ENCODE data around the gene PPP1R12C. TPM values are rescaled to one million over a fixed set of nuclear protein-coding genes. Genes with fewer than 3 reads are reported as not detected.
A peak's percentile ranks its signal among the peaks of the same experiment; 100 is the strongest.

Gene PPP1R12C
- total RNA-seq, 1 experiment from 2014 or later = 136 TPM

DNA sequence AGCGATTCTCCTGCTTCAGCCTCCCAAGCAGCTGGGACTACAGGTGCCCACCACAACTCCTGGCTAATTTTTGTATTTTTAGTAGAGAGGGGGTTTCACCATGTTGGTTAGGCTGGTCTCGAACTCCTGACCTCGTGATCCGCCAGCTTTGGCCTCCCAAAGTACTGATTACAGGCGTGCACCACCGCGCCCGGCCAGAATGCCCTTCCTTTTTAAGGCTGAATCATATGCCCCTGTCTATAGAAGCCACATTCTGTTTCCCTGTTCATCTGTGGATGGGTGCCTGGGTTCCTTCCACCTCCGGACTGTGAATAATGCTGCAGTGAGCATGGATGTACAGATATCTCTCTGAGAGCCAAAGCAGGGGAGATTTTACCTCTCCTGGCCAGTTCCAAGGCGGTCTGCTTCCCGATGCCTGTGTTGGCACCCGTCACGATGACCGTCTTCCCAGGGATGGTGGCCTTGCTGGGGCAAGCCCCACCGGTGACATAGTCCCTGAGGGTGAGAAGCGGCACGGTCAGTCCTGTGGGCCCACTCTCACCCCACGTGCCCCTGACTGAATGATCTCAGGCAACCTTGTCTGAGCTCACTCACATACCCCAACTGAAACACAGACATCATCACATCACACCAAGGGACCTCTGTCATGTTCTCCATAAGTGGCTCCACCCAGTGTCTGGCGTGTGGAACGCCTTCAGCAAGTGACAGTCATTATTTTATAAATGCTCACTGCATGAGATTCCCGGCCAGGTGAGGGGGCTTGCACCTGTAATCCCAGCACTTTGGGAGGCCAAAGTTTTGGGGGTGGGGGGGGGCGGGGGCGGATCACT lies 58.4 kb downstream of the PPP1R12C start:
- peaks cover 38% of the 10 kb centered on the region for H3K79me2 ChIP-seq (ENCODE audit: low read length)
- H3K4me1 ChIP-seq (ENCODE audit: insufficient read depth, low read length) = peaks cover 12% of the 10 kb centered on the region
- DNase-seq (no peak), ATAC-seq (no peak)
- no peak overlapping the region for H3K9ac ChIP-seq (ENCODE audit: low read length)
- H3K4me3 ChIP-seq (ENCODE audit: low read length) = no peak overlapping the region
- no peak overlapping the region for H2AFZ ChIP-seq (ENCODE audit: low read length)
- intact Hi-C loops (cut with micrococcal nuclease) = no loop called here
- H3K27ac ChIP-seq (ENCODE audit: low read length) = no peak overlapping the region
- CTCF ChIA-PET = no interaction called here
- peaks cover 37% of the 10 kb centered on the region for H3K36me3 ChIP-seq (ENCODE audit: low read depth, low read length)
- H3K9me3 ChIP-seq (ENCODE audit: low read length) = no peaks in the 10 kb centered on the region
- no TSS peak for BruUV-seq (replicated peaks)
- no peaks in the 10 kb centered on the region for H3K27me3 ChIP-seq (ENCODE audit: low read length)
- POLR2A ChIA-PET (ENCODE audit: unreplicated experiment) = interaction anchor here (0.7 kb wide), 1 partner anchor 560 kb away, joined by 7 read pairs; no protein-coding TSS in a partner anchor
- no peak overlapping the region for H3K4me2 ChIP-seq (ENCODE audit: low read length)
- TF ChIP-seq EZH2 (IDR thresholded peaks at IDR 0.05; ENCODE audit: low read length, unreplicated experiment) = no peak
- TF ChIP-seq, protein P1, sequence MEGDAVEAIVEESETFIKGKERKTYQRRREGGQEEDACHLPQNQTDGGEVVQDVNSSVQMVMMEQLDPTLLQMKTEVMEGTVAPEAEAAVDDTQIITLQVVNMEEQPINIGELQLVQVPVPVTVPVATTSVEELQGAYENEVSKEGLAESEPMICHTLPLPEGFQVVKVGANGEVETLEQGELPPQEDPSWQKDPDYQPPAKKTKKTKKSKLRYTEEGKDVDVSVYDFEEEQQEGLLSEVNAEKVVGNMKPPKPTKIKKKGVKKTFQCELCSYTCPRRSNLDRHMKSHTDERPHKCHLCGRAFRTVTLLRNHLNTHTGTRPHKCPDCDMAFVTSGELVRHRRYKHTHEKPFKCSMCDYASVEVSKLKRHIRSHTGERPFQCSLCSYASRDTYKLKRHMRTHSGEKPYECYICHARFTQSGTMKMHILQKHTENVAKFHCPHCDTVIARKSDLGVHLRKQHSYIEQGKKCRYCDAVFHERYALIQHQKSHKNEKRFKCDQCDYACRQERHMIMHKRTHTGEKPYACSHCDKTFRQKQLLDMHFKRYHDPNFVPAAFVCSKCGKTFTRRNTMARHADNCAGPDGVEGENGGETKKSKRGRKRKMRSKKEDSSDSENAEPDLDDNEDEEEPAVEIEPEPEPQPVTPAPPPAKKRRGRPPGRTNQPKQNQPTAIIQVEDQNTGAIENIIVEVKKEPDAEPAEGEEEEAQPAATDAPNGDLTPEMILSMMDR (conservative IDR thresholded peaks at IDR 0.05; ENCODE audit: low read depth, low read length) = peak; percentile 28
- H3F3A ChIP-seq (ENCODE audit: low read length, unreplicated experiment) = no peaks in the 10 kb centered on the region
- no peaks in the 10 kb centered on the region for H3K9me2 ChIP-seq (replicated peaks; ENCODE audit: low read length)
- peaks cover 4% of the 10 kb centered on the region; the same call in 1 of the 2 replicates for H4K20me1 ChIP-seq (ENCODE audit: low read length)

DNA sequence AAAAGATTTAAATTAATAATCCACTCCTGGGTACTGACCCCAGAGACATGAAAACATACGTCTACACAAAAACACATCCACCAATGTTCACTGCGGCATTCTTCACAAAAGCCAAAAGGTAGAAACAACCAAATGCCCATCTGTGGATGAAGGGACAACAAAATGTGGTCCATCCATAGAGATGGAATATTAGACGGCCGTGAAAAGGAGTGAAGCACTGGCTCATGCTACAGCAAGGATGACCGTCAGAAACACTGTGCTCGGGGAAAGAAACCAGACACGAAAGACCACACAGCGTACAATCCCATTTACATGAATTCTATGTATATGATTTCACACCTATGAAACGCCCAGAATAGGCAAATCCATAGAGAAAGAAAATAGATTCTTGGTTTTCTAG lies 60.6 kb downstream of the PPP1R12C start:
- peaks cover 6% of the 10 kb centered on the region for H3K4me1 ChIP-seq (ENCODE audit: insufficient read depth, low read length)
- no peaks in the 10 kb centered on the region for H3K9me2 ChIP-seq (replicated peaks; ENCODE audit: low read length)
- no peaks in the 10 kb centered on the region for H3K27me3 ChIP-seq (ENCODE audit: low read length)
- DNase-seq = no peak
- POLR2A ChIA-PET (ENCODE audit: unreplicated experiment) = no interaction called here
- no peak overlapping the region for H3K4me2 ChIP-seq (ENCODE audit: low read length)
- no peak overlapping the region for H3K27ac ChIP-seq (ENCODE audit: low read length)
- BruUV-seq (replicated peaks) = no TSS peak
- no peak overlapping the region for H2AFZ ChIP-seq (ENCODE audit: low read length)
- H3F3A ChIP-seq (ENCODE audit: low read length, unreplicated experiment) = no peaks in the 10 kb centered on the region
- no peak for ATAC-seq
- no peak overlapping the region for H3K4me3 ChIP-seq (ENCODE audit: low read length)
- CTCF ChIA-PET = no interaction called here
- peaks cover 50% of the 10 kb centered on the region for H3K36me3 ChIP-seq (ENCODE audit: low read depth, low read length)
- H3K79me2 ChIP-seq (ENCODE audit: low read length) = peaks cover 32% of the 10 kb centered on the region
- H3K9ac ChIP-seq (ENCODE audit: low read length) = no peak overlapping the region
- intact Hi-C loops (cut with micrococcal nuclease) = no loop called here
- no peak for TF ChIP-seq EZH2phosphoT487 (IDR thresholded peaks at IDR 0.05; ENCODE audit: borderline replicate concordance, low read length)
- TF ChIP-seq EZH2 (IDR thresholded peaks at IDR 0.05; ENCODE audit: low read length, unreplicated experiment) = no peak
- TF ChIP-seq, protein P1 (conservative IDR thresholded peaks at IDR 0.05; ENCODE audit: low read depth, low read length) = no peak
- H3K9me3 ChIP-seq (ENCODE audit: low read length) = no peaks in the 10 kb centered on the region
- peaks cover under 1% of the 10 kb centered on the region; the same call in 1 of the 2 replicates for H4K20me1 ChIP-seq (ENCODE audit: low read length)

DNA sequence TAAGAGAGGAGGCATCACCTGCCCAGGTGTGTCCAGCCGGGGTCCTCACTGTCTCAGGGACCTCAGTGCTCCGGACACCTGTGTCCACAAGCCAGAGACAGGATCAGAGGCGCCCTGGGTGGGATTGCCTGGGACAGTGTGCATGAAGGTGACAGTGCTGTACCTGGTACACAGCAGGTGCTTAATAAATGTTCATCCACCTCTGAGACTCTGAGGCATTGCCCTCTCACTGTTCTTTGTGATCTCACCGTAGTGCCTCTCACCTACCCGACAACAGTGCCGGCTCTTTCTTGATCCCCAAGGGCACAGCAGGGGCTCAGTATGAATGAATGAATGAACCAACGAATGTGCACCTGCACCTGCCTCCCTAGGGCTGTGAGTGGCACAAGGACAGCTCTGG lies 63.7 kb downstream of the PPP1R12C start:
- no peaks in the 10 kb centered on the region for H3F3A ChIP-seq (ENCODE audit: low read length, unreplicated experiment)
- no peak overlapping the region for H2AFZ ChIP-seq (ENCODE audit: low read length)
- no peaks in the 10 kb centered on the region; the same call in 1 of the 2 replicates for H4K20me1 ChIP-seq (ENCODE audit: low read length)
- BruUV-seq (replicated peaks) = no TSS peak
- DNase-seq (no peak), ATAC-seq (no peak)
- peaks cover 53% of the 10 kb centered on the region for H3K36me3 ChIP-seq (ENCODE audit: low read depth, low read length)
- ChIA-PET CTCF (no interaction called here), POLR2A (ENCODE audit: unreplicated experiment) (no interaction called here)
- no peaks in the 10 kb centered on the region for H3K9me2 ChIP-seq (replicated peaks; ENCODE audit: low read length)
- peaks cover 13% of the 10 kb centered on the region; the same call in 1 of the 2 replicates for H3K79me2 ChIP-seq (ENCODE audit: low read length)
- H3K4me2 ChIP-seq (ENCODE audit: low read length) = no peak overlapping the region
- H3K27ac ChIP-seq (ENCODE audit: low read length) = no peak overlapping the region
- no peak overlapping the region for H3K4me3 ChIP-seq (ENCODE audit: low read length)
- H3K9ac ChIP-seq (ENCODE audit: low read length) = no peak overlapping the region
- H3K27me3 ChIP-seq (ENCODE audit: low read length) = no peaks in the 10 kb centered on the region
- H3K4me1 ChIP-seq (ENCODE audit: insufficient read depth, low read length) = no peaks in the 10 kb centered on the region
- intact Hi-C loops (cut with micrococcal nuclease) = no loop called here
- no peaks in the 10 kb centered on the region for H3K9me3 ChIP-seq (ENCODE audit: low read length)
- TF ChIP-seq, protein P1 (conservative IDR thresholded peaks at IDR 0.05; ENCODE audit: low read depth, low read length) = no peak
- no peak for TF ChIP-seq EZH2 (IDR thresholded peaks at IDR 0.05; ENCODE audit: low read length, unreplicated experiment)
- no peak for TF ChIP-seq EZH2phosphoT487 (IDR thresholded peaks at IDR 0.05; ENCODE audit: borderline replicate concordance, low read length)
